Stimulated activated naive CD8-positive, alpha-beta T cell treated with anti-CD3 and anti-CD28 coated beads, Interleukin-15, Interleukin-2, amounts not matched to agents 100 U/mL and 50 U/mL, for 24 hours (primary cell): ENCODE results near the gene SAP25.

ENCODE experiments used
- ATAC-seq: fragments of 150-1000 bp; cut with Tn5 transposase; one replicate; pipeline ENCODE4 v1.10.0; 2021
- DNase-seq: peaks from one replicate; pipeline ENCODE4 v3.0.0; 2021

The SAP25 gene

GRCh38 chr7:100595188-100595587 is 21.5 kb upstream of the SAP25 start:
- DNase-seq (no peak), ATAC-seq (no peak)

GRCh38 chr7:100591596-100591995 is 17.9 kb upstream of the SAP25 start:
- no peak for DNase-seq
- no peak for ATAC-seq

GRCh38 chr7:100590077-100590737 is 16.5 kb upstream of the SAP25 start:
- no peak for ATAC-seq
- DNase-seq, result no peak

- DNase-seq (no peak), ATAC-seq (no peak)
Observed at GRCh38 chr7:100589341-100589947, 15.7 kb upstream of the SAP25 start.

- no peak for DNase-seq
- ATAC-seq, result no peak
Observed at GRCh38 chr7:100588438-100588837, 14.7 kb upstream of the SAP25 start.

GRCh38 chr7:100586266-100587025 is 12.7 kb upstream of the SAP25 start, which contains the start of gene FBXO24:
TSS of gene FBXO24 (plus strand) at chr7:100586328. CDS start at chr7:100586626, 298 bp downstream.
- DNase-seq (peak; percentile 99), ATAC-seq (peak; percentile 93)

- DNase-seq, result peak; percentile 68
- peak; percentile 9 for ATAC-seq
Observed at GRCh38 chr7:100585511-100586265, 12.0 kb upstream of the SAP25 start, which contains the start of gene LRCH4. TSS of gene LRCH4 (minus strand) at chr7:100586129. CDS start at chr7:100586100, 29 bp downstream.

GRCh38 chr7:100584683-100585510 is 11.2 kb upstream of the SAP25 start:
- ATAC-seq (no peak), DNase-seq (peak; percentile 33)

- ATAC-seq (no peak), DNase-seq (no peak)
Observed at GRCh38 chr7:100584054-100584682, 10.5 kb upstream of the SAP25 start.

GRCh38 chr7:100583132-100584053 is 9.7 kb upstream of the SAP25 start:
- peak; percentile 19 for ATAC-seq
- DNase-seq, result peak; percentile 83

- no peak for DNase-seq
- no peak for ATAC-seq
Observed at GRCh38 chr7:100582650-100583049, 8.9 kb upstream of the SAP25 start.

GRCh38 chr7:100582041-100582579 is 8.4 kb upstream of the SAP25 start:
- DNase-seq, result no peak
- no peak for ATAC-seq

- no peak for DNase-seq
- no peak for ATAC-seq
Observed at GRCh38 chr7:100580466-100581283, 7.0 kb upstream of the SAP25 start.

GRCh38 chr7:100578246-100579183 is 4.8 kb upstream of the SAP25 start:
- ATAC-seq, result no peak

GRCh38 chr7:100577507-100577906 is 3.8 kb upstream of the SAP25 start:
- no peak for DNase-seq
- ATAC-seq, result no peak

More at GRCh38 chr7:100578246-100579183, 4.8 kb upstream of the SAP25 start:
- DNase-seq, result no peak

- no peak for ATAC-seq
- no peak for DNase-seq
Observed at GRCh38 chr7:100577103-100577502, 3.4 kb upstream of the SAP25 start.

GRCh38 chr7:100576384-100576993 is 2.8 kb upstream of the SAP25 start:
- DNase-seq (no peak), ATAC-seq (no peak)
